ENCODE measurements around the gene IPO13.

The IPO13 gene

GRCh38 chr1:43981135-43981491, 34.4 kb downstream of the IPO13 start:
- 0 out of 2 replicates have a peak, but pooled peaks cover 3% of the 10 kb centered on the region for H3K36me3 ChIP-seq (replicated peaks; ENCODE audit: insufficient read depth, low read length)
- H2AFZ ChIP-seq (ENCODE audit: low read length): no peak overlapping the region
- H3K27ac ChIP-seq (ENCODE audit: low read length): no peak overlapping the region
- no peaks in the 10 kb centered on the region for H3K9me2 ChIP-seq (replicated peaks; ENCODE audit: insufficient read depth, low read length)
- H3K4me2 ChIP-seq (ENCODE audit: low read depth, low read length): no peak overlapping the region
- DNase-seq: no peak
- H3K27me3 ChIP-seq (replicated peaks; ENCODE audit: insufficient read depth, low read length): no peaks in the 10 kb centered on the region
- H3K4me1 ChIP-seq (ENCODE audit: low read length): peaks cover 21% of the 10 kb centered on the region
- no peak overlapping the region for H3K4me3 ChIP-seq (ENCODE audit: low read length)
- peaks cover 4% of the 10 kb centered on the region; the same call in 1 of the 2 replicates for H4K20me1 ChIP-seq (ENCODE audit: insufficient read depth, low read length)
- no peaks in the 10 kb centered on the region for H3K9me3 ChIP-seq (replicated peaks; ENCODE audit: insufficient read depth, low read length)
- peaks cover 13% of the 10 kb centered on the region; the same call in 1 of the 2 replicates for H3F3A ChIP-seq (ENCODE audit: insufficient read depth, low read length)
- TF ChIP-seq EZH2phosphoT487 (IDR thresholded peaks at IDR 0.05; ENCODE audit: low read length): no peak
- TF ChIP-seq EZH2 (optimal IDR thresholded peaks at IDR 0.05; ENCODE audit: low read depth, low read length): no peak
- no peak for TF ChIP-seq CTCF (IDR thresholded peaks at IDR 0.05; ENCODE audit: low read length)
- peaks cover 37% of the 10 kb centered on the region for H3K79me2 ChIP-seq (ENCODE audit: low read length)
- no peak overlapping the region for H3K9ac ChIP-seq (ENCODE audit: low read length)

GRCh38 chr1:43981636-43982035, 34.9 kb downstream of the IPO13 start:
- Histone ChIP-seq H4K20me1 (ENCODE audit: insufficient read depth, low read length) (no peaks in the 10 kb centered on the region), H3K4me2 (ENCODE audit: low read depth, low read length) (no peak overlapping the region), H3K36me3 (replicated peaks; ENCODE audit: insufficient read depth, low read length) (0 out of 2 replicates have a peak, but pooled peaks cover 3% of the 10 kb centered on the region), H3K4me3 (ENCODE audit: low read length) (no peak overlapping the region), H3K27me3 (replicated peaks; ENCODE audit: insufficient read depth, low read length) (no peaks in the 10 kb centered on the region), H3K79me2 (ENCODE audit: low read length) (peaks cover 31% of the 10 kb centered on the region), H3K9me3 (replicated peaks; ENCODE audit: insufficient read depth, low read length) (no peaks in the 10 kb centered on the region), H3K4me1 (ENCODE audit: low read length) (peaks cover 16% of the 10 kb centered on the region; the same call in 1 of the 2 replicates), H3F3A (ENCODE audit: insufficient read depth, low read length) (peaks cover 13% of the 10 kb centered on the region; the same call in 1 of the 2 replicates), H2AFZ (ENCODE audit: low read length) (no peak overlapping the region), H3K9ac (ENCODE audit: low read length) (no peak overlapping the region), H3K9me2 (replicated peaks; ENCODE audit: insufficient read depth, low read length) (no peaks in the 10 kb centered on the region), H3K27ac (ENCODE audit: low read length) (no peak overlapping the region)
- TF ChIP-seq EZH2phosphoT487 (IDR thresholded peaks at IDR 0.05; ENCODE audit: low read length): no peak
- no peak for TF ChIP-seq EZH2 (optimal IDR thresholded peaks at IDR 0.05; ENCODE audit: low read depth, low read length)
- no peak for TF ChIP-seq CTCF (IDR thresholded peaks at IDR 0.05; ENCODE audit: low read length)
- no peak for DNase-seq

- TF ChIP-seq EZH2 (optimal IDR thresholded peaks at IDR 0.05; ENCODE audit: low read depth, low read length) (no peak), EZH2phosphoT487 (IDR thresholded peaks at IDR 0.05; ENCODE audit: low read length) (no peak), CTCF (IDR thresholded peaks at IDR 0.05; ENCODE audit: low read length) (no peak)
- Histone ChIP-seq H4K20me1 (ENCODE audit: insufficient read depth, low read length) (no peaks in the 10 kb centered on the region), H3F3A (ENCODE audit: insufficient read depth, low read length) (peaks cover 10% of the 10 kb centered on the region; the same call in 1 of the 2 replicates), H3K27me3 (replicated peaks; ENCODE audit: insufficient read depth, low read length) (no peaks in the 10 kb centered on the region), H3K36me3 (replicated peaks; ENCODE audit: insufficient read depth, low read length) (no peaks in the 10 kb centered on the region), H2AFZ (ENCODE audit: low read length) (no peak overlapping the region), H3K79me2 (ENCODE audit: low read length) (peaks cover 25% of the 10 kb centered on the region), H3K4me3 (ENCODE audit: low read length) (no peak overlapping the region), H3K27ac (ENCODE audit: low read length) (no peak overlapping the region), H3K4me1 (ENCODE audit: low read length) (peaks cover 14% of the 10 kb centered on the region; the same call in 1 of the 2 replicates), H3K9me2 (replicated peaks; ENCODE audit: insufficient read depth, low read length) (no peaks in the 10 kb centered on the region), H3K4me2 (ENCODE audit: low read depth, low read length) (no peak overlapping the region), H3K9ac (ENCODE audit: low read length) (no peak overlapping the region), H3K9me3 (replicated peaks; ENCODE audit: insufficient read depth, low read length) (no peaks in the 10 kb centered on the region)
- DNase-seq: no peak
Observed at GRCh38 chr1:43982241-43982640, 35.5 kb downstream of the IPO13 start.

All from MM.1S (cell line).